Subcutaneous abdominal adipose tissue (tissue), 5 donors: ENCODE data around the gene ATP13A5.

Experiments used
- H3K27ac ChIP-seq: one replicate; pipeline ENCODE4 v1.7.0; 2013; ENCODE audit warnings: low read depth, mild to moderate bottlenecking, inconsistent platforms, low read length, moderate library complexity
- H3K27me3 ChIP-seq, 5 donors: one replicate each; pipeline ENCODE4 v1.7.0; 2013; ENCODE audit warnings: low read length in 5 of 5, inconsistent platforms in 1 of 5; ENCODE audit not compliant: control insufficient read depth in 5 of 5, insufficient read depth in 4 of 5
- H3K36me3 ChIP-seq, 5 donors: one replicate each; pipeline ENCODE4 v1.7.0; 2013; ENCODE audit warnings: low read length in 5 of 5; ENCODE audit not compliant: control insufficient read depth in 5 of 5, insufficient read depth in 5 of 5
- H3K4me1 ChIP-seq, 5 donors: one replicate each; pipeline ENCODE4 v1.7.0; 2013; ENCODE audit warnings: low read length in 5 of 5, mild to moderate bottlenecking in 3 of 5, moderate library complexity in 1 of 5; ENCODE audit not compliant: control insufficient read depth in 5 of 5, insufficient read depth in 5 of 5
- H3K4me3 ChIP-seq, 5 donors: one replicate each; pipeline ENCODE4 v1.7.0; 2013; ENCODE audit warnings: low read length in 5 of 5, low read depth in 1 of 5
- H3K9ac ChIP-seq, 5 donors: one replicate each; pipeline ENCODE4 v1.7.0; 2013; ENCODE audit warnings: low read length in 5 of 5, mild to moderate bottlenecking in 4 of 5, moderate library complexity in 3 of 5
- H3K9me3 ChIP-seq, 5 donors: one replicate each; pipeline ENCODE4 v1.7.0; 2013; ENCODE audit warnings: low read length in 5 of 5; ENCODE audit not compliant: control insufficient read depth in 5 of 5
- donor health status: healthy.
- donor health status: healthy.
- donor health status: healthy.
- donor health status: healthy.
- donor health status: healthy.

ATP13A5 gene

GRCh38 chr3:193388361-193388760 lies 9.8 kb upstream of the ATP13A5 start:
- Histone ChIP-seq H3K36me3 (no peaks in the 10 kb centered on the region), H3K9me3 (no peaks in the 10 kb centered on the region), H3K27ac (no peak overlapping the region), H3K27me3 (no peaks in the 10 kb centered on the region), H3K4me1 (peaks cover 0 to 5% (median 0%) of the 10 kb centered on the region in 5 donors), H3K9ac (no peak overlapping the region), H3K4me3 (no peak overlapping the region)

- H3K27ac ChIP-seq: no peak overlapping the region
- peaks cover 0 to 5% (median 0%) of the 10 kb centered on the region in 5 donors for H3K4me1 ChIP-seq
- no peak overlapping the region for H3K4me3 ChIP-seq
- H3K9me3 ChIP-seq: no peaks in the 10 kb centered on the region
- no peak overlapping the region for H3K9ac ChIP-seq
- no peaks in the 10 kb centered on the region for H3K27me3 ChIP-seq
- H3K36me3 ChIP-seq: no peaks in the 10 kb centered on the region
Observed at GRCh38 chr3:193387596-193387995, 9.0 kb upstream of the ATP13A5 start.

GRCh38 chr3:193377591-193377990 lies 962 bp downstream of the ATP13A5 start:
- H3K9ac ChIP-seq: no peak overlapping the region

GRCh38 chr3:193375614-193376013 lies 2.9 kb downstream of the ATP13A5 start:
- H3K27ac ChIP-seq: no peak overlapping the region
- H3K9ac ChIP-seq: no peak overlapping the region
- no peak overlapping the region for H3K4me3 ChIP-seq
- H3K9me3 ChIP-seq: no peaks in the 10 kb centered on the region
- H3K4me1 ChIP-seq: no peaks in the 10 kb centered on the region
- H3K27me3 ChIP-seq: no peaks in the 10 kb centered on the region
- H3K36me3 ChIP-seq: no peaks in the 10 kb centered on the region

More at GRCh38 chr3:193377591-193377990, 962 bp downstream of the ATP13A5 start:
- Histone ChIP-seq H3K27me3 (no peaks in the 10 kb centered on the region), H3K4me1 (no peaks in the 10 kb centered on the region), H3K27ac (no peak overlapping the region), H3K4me3 (no peak overlapping the region), H3K9me3 (no peaks in the 10 kb centered on the region), H3K36me3 (no peaks in the 10 kb centered on the region)

- H3K36me3 ChIP-seq: no peaks in the 10 kb centered on the region
- H3K27me3 ChIP-seq: no peaks in the 10 kb centered on the region
- H3K4me3 ChIP-seq: no peak overlapping the region
- no peaks in the 10 kb centered on the region for H3K9me3 ChIP-seq
- no peak overlapping the region for H3K27ac ChIP-seq
- H3K4me1 ChIP-seq: no peaks in the 10 kb centered on the region
- no peak overlapping the region for H3K9ac ChIP-seq
Observed at GRCh38 chr3:193372783-193373182, 5.8 kb downstream of the ATP13A5 start.

- no peaks in the 10 kb centered on the region for H3K4me1 ChIP-seq
- H3K36me3 ChIP-seq: no peaks in the 10 kb centered on the region
- H3K9me3 ChIP-seq: no peaks in the 10 kb centered on the region
- H3K27ac ChIP-seq: no peak overlapping the region
- H3K27me3 ChIP-seq: no peaks in the 10 kb centered on the region
- no peak overlapping the region for H3K9ac ChIP-seq
- no peak overlapping the region for H3K4me3 ChIP-seq
Observed at GRCh38 chr3:193367868-193368267, 10.7 kb downstream of the ATP13A5 start.

GRCh38 chr3:193357291-193357690 lies 21.3 kb downstream of the ATP13A5 start:
- Histone ChIP-seq H3K27ac (no peak overlapping the region), H3K36me3 (no peaks in the 10 kb centered on the region), H3K9ac (no peak overlapping the region), H3K4me1 (peaks cover 0 to 7% (median 3%) of the 10 kb centered on the region in 5 donors), H3K4me3 (no peak overlapping the region), H3K9me3 (no peaks in the 10 kb centered on the region), H3K27me3 (no peaks in the 10 kb centered on the region)

GRCh38 chr3:193354423-193354822 lies 24.1 kb downstream of the ATP13A5 start:
- Histone ChIP-seq H3K4me1 (no peaks in the 10 kb centered on the region), H3K9me3 (no peaks in the 10 kb centered on the region), H3K9ac (no peak overlapping the region), H3K36me3 (no peaks in the 10 kb centered on the region), H3K4me3 (no peak overlapping the region), H3K27ac (no peak overlapping the region), H3K27me3 (no peaks in the 10 kb centered on the region)

- H3K9me3 ChIP-seq: no peaks in the 10 kb centered on the region
- no peak overlapping the region for H3K27ac ChIP-seq
- H3K9ac ChIP-seq: no peak overlapping the region
- H3K36me3 ChIP-seq: no peaks in the 10 kb centered on the region
- no peaks in the 10 kb centered on the region for H3K4me1 ChIP-seq
- H3K4me3 ChIP-seq: no peak overlapping the region
- H3K27me3 ChIP-seq: no peaks in the 10 kb centered on the region
Observed at GRCh38 chr3:193350744-193351143, 27.8 kb downstream of the ATP13A5 start.

GRCh38 chr3:193348686-193349085 lies 29.9 kb downstream of the ATP13A5 start:
- no peaks in the 10 kb centered on the region for H3K27me3 ChIP-seq
- H3K9ac ChIP-seq: no peak overlapping the region
- H3K36me3 ChIP-seq: no peaks in the 10 kb centered on the region
- H3K4me3 ChIP-seq: no peak overlapping the region
- H3K4me1 ChIP-seq: no peaks in the 10 kb centered on the region
- no peaks in the 10 kb centered on the region for H3K9me3 ChIP-seq
- H3K27ac ChIP-seq: no peak overlapping the region
